NT2/D1 (cell line): Measurements from ENCODE around the gene VRK1.

Experiments used
- SUZ12 ChIP-seq: IDR thresholded peaks from 2 replicates; pipeline ENCODE4 v1.6.1; 2011; ENCODE audit not compliant: insufficient read length, insufficient read depth; ENCODE audit errors: extremely low read depth
- YY1 ChIP-seq: IDR thresholded peaks from 2 replicates; pipeline ENCODE4 v1.6.1; 2011; ENCODE audit not compliant: insufficient read length, insufficient read depth

DNA sequence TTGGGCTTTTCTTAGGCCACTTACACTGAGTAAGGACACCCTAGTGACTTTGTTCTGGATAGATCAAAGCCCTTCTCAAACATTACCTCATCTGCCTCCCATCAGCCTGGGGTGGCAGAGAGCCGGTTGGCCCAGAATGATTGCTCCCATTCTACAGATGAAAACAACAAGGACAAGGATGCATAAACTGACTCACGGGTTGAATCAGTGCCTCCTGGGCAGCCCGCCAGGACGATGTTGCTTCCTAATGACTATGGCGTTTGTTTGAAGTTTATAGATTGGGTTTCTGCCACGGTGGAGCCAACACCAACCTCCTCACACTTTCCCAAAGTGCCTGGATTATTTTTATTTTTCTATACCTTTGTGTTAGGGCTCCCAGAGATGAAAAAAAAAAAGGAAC, 3.6 kb upstream of the VRK1 start:
- TF ChIP-seq SUZ12 (no peak), YY1 (no peak)
